CD1c-positive myeloid dendritic cell (primary cell): Measurements from ENCODE around the gene PDK3.

Experiments used
- DNase-seq: peaks from one replicate; pipeline ENCODE4 v3.0.0-alpha.2; 2016; ENCODE audit errors: extremely low spot score

PDK3 gene

DNA sequence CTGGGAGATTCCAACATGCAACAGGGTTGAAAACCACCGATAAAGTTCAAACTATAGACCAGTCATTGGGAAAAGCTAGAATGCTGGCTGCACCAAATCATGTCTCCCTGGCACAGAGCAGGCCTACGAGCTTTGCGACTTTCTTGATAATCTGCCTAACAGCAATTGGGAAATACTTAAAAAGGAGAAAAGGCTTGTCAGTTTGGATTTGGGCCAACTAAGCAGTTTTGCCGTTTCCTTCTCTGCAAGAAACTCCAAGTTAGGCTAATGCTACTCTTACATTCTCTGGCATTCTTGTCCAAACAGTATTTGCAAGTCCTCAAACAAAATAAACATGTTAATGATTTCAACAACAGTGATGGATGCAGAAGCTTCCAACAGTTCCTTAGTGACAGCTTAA lies 87.9 kb downstream of the PDK3 start:
- DNase-seq: no peak

DNA sequence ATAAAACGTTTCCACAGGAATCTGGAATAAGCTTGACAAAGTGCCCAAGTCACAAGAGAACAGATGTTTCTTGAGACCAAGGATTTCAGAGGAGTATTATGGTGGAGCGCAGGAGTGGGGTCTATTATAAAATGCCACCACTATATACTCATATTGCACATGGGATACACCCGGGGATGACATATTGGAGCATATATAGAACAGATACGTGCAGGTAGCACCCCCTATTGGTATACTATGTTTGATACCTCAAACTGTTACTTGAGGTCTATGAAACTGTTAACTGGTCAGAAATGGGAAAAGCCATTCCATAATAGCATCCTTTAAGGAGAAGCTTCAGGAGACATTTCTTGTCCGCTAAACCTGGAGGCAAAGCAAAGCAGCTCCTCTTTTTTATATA lies 96.0 kb downstream of the PDK3 start:
- DNase-seq: no peak

DNA sequence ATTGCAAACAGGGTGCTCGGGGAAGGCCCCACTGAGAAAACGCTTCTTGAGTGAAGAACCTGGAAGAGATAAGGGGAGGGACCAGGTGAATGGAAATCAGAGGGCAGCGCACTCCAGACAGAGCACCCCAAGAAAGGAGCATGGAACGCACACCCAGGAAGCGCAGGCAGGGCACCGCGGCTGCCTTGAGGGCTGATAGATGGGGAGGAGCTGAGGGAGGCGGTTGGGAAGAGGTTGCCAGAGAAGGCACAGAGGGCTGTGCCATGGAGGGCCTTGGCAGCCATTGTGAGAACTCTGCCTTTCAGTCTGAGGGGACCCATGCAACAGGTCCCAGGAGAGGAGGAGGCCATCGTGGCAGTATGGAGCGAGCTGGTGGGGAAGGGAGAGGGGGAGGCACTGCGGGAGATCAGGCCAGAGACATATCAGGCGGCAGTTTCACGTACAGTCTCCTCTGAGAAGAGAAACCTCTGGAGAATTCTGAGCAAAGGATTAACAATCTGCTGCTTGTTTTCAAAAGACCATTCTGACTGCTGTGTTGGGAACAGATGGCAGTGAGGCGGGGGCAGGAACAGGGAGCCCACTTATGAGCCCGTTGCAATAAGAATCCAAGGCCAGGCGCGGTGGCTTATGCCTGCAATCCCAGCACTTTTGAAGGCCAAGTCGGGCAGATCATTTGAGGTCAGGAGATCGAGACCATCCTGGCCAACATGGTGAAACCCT lies 98.4 kb downstream of the PDK3 start:
- no peak for DNase-seq

DNA sequence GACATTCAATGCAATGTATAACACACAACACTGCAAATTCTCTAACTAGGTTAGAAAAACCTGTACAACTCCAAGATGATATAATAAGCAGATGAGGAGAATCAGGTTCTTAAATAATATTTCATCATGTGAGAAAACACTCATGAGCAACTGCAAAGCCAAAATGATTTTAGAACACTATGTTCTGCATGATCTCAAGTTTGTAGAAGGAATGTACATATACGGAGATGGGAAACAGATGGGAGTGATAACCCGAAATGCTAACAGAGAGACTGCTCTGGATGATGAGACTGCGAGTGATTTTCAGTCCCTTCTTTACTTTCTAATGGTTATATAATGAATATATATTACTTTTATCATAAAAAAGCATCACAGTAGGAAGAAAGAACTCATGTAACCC lies 101.2 kb downstream of the PDK3 start:
- DNase-seq: no peak

DNA sequence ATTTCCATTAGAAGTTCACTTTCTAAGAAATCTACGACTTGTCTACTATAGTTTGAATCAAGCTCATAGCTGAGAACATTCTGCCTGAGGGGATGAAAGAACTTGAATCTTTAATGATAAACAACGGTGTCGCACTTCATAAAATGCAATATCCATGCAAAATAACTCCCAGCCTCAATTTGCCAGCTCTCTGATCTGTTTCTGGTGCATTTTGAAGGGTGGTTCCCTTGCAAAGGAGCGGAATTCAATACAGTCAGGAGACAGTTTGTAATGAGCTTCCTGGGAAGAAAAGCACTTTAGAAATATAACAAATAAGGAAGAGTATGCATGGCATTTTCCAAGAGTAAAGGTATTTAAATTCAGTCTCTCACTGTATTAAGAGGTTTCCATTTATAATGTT lies 102.1 kb downstream of the PDK3 start:
- DNase-seq: no peak

DNA sequence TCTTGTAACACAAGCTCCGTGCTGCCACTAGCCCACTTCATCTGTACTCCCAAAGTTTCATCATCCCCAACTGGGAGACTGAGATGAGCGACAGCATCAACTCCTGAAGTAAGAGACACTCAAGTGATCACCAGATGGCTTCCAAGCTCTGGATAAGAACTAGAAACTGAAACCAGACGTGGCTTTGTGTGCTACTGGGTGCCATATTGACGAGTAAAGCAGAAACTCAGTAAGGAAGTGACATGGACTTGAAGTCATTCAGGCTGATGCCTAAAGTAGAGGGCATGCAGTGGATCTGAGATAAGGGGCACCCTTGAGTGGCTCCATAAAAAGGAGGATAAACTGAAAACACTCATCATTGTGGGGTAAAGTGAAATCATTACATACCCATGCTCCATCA lies 109.7 kb downstream of the PDK3 start:
- DNase-seq: no peak

DNA sequence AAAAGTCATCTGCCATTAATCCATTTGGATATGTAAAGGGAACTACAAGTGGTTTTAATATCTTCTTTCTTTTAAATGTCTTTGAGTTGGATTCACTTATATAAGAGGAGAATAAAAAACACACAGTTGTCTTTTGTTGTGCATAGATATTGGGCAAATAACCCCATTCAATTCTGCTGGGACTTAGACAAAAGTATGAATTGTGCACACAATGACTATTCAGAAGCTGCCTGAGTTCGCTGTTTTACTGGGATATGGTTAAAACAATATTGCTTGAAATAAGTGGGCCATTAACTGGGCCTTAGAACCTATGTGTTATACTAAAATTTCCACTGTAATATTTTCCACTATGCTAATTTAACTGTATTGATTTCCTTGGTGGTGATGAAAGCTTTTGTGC lies 110.4 kb downstream of the PDK3 start:
- DNase-seq: no peak

DNA sequence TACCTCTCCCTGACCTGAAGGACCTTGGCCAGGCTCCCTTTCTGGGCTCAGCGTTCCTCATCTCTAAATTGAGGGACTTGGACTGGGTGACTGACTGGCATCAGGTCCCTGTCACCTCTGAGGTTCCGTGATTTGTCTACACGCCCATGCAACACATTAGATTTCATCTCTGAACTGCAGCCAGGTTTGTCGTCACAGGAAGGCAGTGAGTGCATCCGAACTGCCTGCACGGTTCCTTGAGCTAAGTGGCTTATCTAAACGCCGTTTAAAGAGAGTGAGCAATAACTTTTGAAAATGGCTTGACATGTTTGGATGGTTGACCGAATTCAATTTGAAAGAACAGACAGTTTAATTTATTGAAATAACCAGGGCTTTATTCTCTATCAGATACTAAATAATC lies 112.0 kb downstream of the PDK3 start:
- no peak for DNase-seq
